Skeletal muscle cell (primary cell): Measurements from ENCODE around the gene TUBA1C.
"Not testable (repeated sequence)": the region's sequence is repeated elsewhere in the genome, so short reads cannot be mapped to it uniquely, and the experiment has no call there.

Experiments used
- DNase-seq: peaks from one replicate; pipeline ENCODE4 v3.0.0-alpha.2; 2010; ENCODE audit warnings: low read depth
- H3K4me3 ChIP-seq: 2 replicates; pipeline ENCODE4 v1.5.1; 2011; ENCODE audit warnings: low read depth, mild to moderate bottlenecking, control low read depth, low read length, moderate library complexity

Gene TUBA1C

DNA sequence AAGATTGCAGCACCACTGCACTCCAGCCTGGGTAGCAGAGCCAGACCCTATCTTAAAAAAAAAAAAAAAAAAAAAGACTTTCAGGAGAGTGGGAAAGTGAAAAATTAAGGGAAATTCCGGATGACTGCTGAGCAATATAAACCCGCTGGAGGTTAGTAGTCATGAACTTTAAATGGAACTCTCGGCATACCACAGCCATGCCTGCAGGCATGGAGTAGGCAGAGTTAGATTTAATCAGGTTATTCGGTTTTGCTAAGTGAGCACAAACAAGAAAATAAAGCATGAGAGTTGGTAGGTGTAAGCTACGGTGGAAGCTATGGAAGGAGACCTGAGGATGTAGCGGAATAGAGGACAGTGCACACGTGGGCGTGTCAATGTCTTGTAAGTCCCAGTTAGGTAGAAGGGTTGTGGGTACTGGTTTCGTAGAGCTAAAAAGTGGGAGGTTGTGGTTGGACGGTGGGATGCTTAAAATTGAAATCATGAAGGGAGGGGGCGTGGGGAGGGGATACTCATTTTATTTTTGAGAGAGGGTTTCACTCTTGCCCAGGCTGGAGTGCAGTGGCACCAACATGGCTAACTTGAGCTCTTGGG is 11.8 kb upstream of the TUBA1C start:
- H3K4me3 ChIP-seq = no peak overlapping the region
- no peak for DNase-seq

DNA sequence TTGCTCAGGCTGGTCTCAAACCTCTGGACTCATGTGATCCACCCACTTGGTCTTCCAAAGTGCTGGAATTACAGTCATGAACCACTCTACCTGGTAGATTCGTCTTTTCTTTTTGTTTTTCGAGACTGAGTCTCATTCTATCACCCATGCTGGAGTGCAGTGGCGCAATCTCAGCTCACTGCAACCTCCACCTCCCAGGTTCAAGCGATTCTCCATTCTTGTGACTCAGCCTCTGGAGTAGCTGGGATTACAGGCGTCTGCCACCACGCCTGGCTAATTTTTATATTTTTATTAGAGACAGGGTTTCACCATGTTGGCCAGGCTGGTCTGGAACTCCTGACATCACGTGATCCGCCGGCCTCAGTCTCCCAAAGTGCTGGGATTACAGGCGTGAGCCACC is 9.4 kb upstream of the TUBA1C start:
- not testable (repeated sequence) for DNase-seq, H3K4me3 ChIP-seq

DNA sequence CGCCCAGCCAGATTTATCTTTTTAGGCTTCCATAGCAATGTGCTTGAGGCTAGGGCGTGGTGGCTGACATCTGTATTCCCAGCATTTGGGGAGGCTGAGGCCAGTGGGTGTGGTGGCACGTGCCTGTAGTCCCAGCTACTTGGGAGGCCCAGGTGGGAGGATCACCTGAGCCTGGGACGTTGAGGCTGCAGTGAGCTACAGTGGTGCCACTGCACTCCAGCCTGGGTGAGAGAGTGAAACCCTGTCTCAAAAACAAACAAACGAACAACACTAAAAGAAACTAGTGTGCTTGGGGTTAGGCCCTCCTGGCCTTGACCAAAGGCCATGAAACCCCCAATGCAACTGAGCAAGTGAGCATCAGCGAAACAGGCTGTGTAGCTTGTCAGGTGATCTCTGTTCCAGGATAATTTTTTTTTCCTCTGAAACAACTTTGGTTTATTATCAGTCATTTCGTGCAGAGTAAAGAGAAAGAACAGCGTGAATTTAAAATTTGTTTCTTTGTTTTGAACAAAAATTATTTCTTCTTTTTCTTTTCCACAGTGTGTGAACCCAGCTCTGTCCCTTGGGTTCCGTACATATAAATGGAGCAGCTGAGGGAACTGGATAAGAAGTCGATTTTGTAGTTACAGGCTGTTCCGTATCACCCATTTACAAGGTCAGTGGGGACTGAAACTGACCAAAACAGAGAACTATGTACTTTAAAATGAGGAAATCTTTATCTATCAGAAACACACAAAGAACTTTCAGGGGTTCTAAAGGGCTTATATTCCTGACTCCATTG is 8.8 kb upstream of the TUBA1C start:
- DNase-seq = no peak
- H3K4me3 ChIP-seq = no peak overlapping the region

DNA sequence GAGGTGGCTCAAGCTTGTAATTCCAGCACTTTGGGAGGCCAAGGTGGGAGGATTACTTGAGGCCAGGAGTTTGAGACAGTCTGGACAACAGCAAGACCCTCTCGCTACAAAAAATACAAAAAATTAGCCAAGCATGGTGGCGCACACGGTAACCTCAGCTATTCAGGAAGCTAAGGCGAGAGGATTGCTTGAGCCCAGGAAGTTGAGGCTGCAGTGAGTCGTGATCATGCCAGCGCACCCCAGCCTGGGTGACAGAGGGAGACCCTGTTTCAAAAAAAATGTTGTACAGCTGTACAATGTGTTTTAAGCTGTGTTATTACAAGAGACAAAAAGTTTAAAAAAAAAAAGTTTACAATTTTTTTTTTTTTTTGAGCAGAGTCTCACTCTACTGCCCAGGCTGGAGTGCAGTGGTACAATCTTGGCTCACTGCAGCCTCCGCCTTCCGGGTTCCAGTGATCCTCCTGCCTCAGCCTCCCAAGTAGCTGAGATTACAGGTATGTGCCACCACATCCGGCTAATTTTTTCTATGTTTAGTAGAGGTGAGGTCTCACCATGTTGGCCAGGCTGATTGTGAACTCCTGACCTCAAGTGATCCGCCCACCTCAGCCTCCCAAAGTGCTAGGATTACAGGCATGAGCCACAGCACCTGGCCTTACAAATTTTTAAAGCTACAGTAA is 7.2 kb upstream of the TUBA1C start:
- not testable (repeated sequence) for H3K4me3 ChIP-seq, DNase-seq

DNA sequence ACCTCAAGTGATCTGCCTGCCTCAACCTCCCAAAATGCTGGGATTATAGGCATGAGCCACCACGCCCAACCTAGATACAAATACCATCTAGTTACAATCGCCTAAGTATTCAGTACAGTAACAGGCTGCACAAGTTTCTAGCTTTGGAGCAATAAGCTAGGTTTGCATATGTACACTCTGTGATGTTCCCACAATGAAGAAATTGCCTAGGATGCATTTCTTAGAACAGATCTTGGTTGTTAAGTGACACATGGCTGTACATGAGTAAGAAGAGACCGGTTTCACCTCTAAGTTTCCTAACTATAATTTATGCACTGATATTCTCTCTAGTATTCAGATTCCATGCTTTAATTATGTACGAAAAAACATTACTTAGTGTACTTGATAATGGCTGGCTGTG is 5.4 kb upstream of the TUBA1C start:
- H3K4me3 ChIP-seq = no peak overlapping the region
- DNase-seq = no peak

DNA sequence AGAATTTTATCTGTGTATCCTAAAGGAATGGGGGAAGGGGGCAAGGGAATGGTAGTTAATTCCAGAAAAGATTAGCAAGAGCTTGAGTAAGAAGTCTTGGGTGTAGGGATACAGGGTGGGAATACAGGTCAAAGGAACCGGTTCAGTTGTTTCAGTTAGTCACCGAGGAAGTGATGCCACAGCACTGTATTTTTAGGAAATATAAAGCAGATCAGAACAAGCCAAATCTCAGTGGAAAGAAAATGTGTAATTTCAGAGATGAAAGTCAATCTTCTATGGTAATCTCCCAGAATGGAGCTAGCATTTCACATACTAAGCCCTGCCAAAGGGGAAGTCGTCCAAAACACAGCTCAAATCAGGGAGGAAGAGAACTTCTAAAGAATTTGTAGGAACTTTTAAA is 4.7 kb upstream of the TUBA1C start:
- no peak overlapping the region for H3K4me3 ChIP-seq
- DNase-seq = peak; percentile 51

DNA sequence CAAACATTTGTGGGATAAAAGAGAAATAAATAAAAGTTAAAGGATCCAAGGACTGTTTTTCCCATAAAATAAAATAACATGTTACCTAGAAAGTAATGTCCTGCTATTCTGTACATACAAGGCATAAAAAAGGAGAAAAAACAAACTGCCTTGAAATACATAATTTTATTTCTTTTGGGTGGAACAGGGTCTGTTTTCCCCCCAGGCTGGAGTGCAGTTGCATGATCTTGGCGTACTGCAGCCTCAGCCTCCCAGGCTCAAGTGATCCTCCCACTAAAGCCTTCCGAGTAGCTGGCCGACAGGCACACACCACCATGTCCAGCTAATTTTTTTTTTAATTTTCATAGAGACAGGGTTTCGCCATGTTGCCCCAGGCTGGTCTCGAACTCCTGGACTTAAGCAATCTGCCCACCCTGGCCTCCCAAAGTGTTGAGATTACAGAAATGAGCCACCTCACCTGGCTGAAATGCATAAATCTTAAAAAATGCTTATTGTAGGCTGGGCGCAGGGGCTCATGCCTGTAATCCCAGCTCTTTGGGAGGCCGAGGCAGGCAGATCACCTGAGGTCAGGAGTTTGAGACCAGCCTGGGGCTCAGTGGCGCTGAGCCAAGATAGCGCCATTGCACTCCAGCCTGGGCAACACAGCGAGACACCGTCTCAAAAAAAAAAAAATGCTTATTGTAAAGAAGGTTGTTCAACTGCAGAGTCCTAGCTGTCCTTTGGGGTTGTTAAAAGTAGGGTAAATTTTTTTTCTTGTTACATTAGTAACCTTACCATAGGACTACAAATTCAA is 4.1 kb upstream of the TUBA1C start:
- DNase-seq = no peak
- H3K4me3 ChIP-seq = no peak overlapping the region

DNA sequence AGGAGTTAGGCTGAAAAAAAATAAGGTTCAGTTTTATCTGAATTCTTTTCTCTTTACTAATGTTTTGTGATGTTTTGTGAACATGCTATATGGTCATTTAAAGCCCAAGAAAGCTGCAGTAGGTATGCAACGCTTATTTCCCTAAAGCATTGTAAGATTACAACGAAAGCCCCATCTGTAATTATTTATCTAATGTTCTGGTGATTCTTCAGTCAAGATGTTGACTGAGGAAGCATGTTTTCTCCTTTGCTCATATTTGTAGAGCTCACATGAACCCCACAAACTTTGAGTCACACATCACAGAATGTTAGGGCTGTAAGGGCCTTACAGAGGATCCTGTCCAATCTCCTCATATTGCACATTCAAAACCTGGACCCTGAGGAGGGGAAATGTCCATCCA is 3.2 kb upstream of the TUBA1C start:
- no peak for DNase-seq
- H3K4me3 ChIP-seq = no peak overlapping the region

DNA sequence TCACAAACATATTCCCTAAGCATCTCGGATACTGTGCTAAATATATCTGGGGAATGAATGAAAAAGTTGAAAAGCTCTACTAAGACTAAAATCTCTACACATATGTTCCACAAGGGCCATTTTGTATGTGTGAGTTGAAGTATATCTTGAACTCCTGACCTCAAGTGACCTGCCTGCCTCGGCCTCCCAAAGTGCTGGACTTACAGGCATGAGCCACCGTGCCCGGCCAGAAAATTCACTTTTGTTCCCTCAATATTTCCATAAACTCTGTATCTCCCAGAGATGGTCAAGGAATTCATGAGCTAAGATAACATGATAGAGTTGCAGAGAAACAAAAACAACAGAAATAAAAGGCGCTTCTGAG is 1.5 kb upstream of the TUBA1C start:
- no peak for DNase-seq
- H3K4me3 ChIP-seq = no peak overlapping the region

DNA sequence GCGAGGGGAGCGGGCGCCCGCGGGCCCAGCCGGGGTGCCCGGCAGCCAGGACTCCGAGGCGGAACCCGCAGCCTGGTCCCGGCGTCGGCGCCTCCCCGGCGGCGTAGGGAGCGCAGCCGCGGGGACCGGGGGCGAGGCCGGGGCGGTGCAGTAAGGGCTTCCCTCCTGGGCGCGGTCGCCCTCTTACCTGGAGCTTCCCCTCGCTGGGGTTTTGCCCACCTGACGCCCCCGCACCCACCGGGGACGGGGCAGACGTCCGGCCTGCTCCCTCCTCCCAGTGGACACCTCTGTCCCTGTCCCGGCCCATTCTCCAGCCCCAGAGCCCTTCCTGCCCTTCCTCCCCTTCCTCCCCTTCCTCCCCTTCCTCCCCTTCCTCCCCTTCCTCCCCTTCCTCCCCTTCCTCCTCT is 413 bp upstream of the TUBA1C start:
- H3K4me3 ChIP-seq = peak overlapping the region; percentile 90
- DNase-seq = no peak

DNA sequence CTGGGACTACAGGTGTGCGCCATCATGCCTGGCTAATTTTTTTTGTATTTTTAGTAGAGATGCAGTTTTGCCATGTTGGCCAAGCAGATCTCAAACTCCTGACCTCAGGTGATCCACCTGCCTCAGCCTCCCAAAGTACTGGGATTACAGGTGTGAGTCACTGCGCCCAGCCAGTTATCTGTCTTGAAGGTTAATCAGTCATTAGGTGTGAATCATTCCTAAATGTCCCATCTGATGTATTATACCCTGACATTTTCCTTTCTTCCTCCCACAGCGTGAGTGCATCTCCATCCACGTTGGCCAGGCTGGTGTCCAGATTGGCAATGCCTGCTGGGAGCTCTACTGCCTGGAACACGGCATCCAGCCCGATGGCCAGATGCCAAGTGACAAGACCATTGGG is 4.3 kb downstream of the TUBA1C start:
- DNase-seq = not testable (repeated sequence)

DNA sequence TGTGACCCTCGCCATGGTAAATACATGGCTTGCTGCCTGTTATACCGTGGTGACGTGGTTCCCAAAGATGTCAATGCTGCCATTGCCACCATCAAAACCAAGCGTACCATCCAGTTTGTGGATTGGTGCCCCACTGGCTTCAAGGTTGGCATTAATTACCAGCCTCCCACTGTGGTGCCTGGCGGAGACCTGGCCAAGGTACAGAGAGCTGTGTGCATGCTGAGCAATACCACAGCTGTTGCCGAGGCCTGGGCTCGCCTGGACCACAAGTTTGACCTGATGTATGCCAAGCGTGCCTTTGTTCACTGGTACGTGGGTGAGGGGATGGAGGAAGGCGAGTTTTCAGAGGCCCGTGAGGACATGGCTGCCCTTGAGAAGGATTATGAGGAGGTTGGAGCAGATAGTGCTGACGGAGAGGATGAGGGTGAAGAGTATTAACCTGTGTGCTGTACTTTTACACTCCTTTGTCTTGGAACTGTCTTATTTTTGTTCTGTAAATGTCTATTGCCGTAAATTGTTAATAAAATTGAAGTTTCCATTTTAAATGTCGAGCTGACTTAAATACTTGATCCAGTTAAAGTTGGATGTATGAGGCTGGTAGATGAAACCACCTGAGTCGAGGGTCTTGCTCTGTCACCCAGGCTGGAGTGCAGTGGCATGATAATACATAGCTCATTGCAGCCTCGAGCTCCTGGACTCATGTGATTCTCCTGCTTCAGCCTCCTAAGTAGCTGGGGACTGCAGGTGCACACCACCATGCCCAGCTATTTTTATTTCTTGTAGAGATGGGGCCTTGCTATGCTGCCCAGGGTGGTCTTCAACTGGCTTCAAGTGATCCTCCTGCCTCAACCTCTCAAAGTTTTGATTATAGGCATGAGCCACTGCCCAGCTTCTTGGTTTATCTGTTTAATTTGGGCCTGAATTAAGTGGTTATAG is 8.2 kb downstream of the TUBA1C start:
- H3K4me3 ChIP-seq = no peak overlapping the region
- DNase-seq = no peak

More for the DNA sequence above, 4.3 kb downstream of the TUBA1C start:
- peak overlapping the region; percentile 26 for H3K4me3 ChIP-seq

DNA sequence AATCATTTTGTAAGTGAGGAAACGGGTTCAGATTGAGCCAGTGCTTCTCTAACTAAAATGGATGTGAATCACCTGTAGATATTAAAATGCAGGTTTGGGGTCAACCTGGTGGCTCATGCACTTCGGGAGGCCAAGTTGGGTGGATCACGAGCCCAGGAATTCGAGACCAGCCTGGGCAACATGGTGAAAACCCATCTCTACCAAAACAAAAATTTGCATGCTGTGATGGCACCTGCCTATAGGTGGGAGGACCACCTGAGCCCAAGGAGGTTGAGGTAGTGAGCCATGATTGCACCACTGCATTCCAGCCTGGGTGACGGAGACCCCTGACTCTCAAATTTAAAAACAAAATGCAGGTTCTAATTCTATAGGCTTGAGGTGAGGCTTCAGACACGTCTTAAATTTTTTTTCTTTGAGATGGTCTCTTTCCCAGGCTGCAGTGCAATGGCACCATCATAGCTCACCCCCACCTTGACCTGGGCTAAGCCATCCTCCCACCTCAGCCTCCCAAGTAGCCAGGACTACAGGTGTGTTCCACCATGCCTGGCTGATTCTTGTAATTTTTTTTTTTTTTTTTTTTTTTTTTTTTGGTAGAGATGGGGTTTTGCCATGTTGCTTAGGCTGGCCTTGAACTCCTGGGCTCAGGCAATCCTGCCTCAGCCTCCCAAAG is 9.0 kb downstream of the TUBA1C start:
- DNase-seq = no peak
- no peak overlapping the region for H3K4me3 ChIP-seq

DNA sequence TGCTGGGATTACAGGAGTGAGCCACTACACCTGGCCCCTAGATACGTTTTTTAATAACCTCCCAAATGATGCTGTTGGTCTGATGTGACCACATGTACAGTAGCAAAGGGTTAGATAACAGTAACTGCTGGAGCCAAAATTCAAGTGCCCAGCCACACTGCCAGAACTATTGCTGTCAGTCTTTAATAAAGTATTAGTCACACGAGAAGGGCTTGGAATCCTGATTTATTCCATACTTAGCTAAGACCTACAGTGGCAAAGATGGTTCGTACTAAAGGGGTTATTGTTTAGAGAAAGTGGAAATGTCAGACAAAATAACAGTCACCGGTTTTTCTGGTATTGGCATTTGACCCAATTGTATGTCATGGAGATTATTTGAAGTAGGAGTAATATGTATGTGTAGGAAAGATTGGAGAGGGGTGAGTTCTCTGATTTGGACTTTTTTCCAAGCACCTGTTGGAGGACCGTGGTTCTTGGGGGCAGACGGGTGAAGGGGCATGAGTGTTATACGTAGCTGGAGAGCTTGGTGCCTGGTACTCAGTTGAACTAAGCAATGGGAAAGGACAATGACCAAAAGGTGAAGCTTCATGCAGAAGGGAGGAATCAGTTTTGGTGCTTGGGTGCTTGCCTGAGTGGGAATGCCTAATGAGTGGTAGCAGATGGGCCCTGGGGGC is 9.7 kb downstream of the TUBA1C start:
- H3K4me3 ChIP-seq = no peak overlapping the region
- no peak for DNase-seq

DNA sequence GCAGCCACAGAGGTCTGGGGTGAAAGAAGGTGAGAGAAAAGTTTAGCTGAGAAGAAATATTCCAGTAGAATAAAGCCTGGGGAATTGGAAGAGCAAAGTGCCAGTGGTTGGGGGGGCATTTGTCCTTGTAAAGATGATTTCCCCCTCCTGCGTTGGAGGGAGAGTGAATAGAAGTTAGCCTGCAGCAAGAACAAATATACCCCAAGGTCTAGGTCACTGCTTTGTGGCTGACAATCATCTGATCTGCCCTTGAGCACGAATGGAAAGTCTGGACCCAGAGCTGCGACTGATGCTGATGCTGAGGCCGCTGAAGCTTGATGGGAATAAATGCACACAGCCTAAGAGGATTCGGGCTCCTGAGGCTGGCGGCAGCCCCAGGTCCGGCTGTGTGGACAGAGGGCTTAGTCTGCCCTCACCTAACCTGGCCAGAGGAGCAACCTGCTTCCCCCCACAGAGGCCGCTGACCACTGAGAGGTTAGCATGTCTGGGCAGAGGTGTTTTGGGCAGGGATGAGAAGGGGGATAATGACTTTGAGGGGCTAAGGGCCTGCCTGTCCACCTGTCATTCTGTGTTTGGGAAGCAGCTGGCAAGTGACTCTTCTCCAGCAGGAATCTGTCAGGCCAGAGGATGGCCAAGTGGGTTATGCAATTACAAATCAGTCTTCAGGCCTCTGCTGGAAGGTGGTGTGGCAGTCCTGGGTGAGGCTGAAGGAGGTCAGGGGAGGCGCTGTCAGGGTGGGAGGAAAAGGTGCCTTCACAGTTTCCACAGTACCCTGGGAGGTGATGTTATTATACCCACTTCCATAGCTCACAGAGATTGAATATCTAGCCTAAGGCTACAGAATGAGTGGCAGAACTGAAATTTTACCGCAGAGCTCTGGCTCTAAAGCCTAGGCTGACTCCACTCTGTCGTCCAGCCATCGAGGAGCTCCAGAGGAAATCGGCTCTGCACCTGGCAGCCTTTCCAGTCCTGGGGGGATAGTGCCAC is 11.7 kb downstream of the TUBA1C start:
- no peak overlapping the region for H3K4me3 ChIP-seq
- DNase-seq = no peak

DNA sequence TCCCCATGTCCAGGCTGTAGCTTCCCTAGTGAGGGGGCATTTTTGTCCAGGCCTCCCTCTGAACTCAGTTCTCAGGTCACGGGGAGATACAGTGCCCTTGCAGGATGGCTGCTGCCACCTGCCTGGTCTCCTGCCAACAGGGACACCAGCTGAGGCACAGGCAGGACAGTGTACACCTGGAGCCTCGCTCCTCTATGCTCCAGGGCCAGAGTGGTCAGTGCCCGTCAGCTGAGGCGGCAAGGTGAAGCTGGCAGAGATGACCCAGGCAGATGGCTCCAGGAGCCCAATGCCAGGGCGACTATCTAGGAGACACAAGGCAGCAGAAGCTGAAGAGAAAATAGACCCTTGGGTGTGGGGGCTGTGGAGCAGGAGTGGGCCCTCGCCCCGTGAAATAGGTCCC is 12.6 kb downstream of the TUBA1C start:
- DNase-seq = no peak
- no peak overlapping the region for H3K4me3 ChIP-seq

DNA sequence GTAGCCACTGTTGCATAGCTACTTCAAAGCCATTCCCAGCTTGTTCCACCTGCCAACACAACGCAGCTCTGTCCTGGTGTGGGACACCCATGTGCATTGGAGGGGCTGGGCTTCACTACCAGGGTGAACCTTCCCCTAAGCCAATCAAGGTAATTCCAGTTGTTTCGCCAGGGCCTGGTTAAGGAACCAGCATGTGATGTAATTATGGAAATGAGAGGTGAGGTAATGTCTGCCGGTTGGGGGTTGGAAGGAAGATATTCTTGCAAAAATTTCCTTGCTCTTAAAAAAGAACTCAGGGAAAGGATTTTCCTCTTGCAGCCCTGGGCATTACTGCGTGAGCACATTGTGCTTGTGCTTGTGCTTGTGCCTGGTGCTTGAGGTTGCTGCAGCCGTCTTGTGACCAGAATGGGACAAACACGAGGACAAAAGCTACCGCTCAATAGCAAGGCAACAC is 14.9 kb downstream of the TUBA1C start:
- no peak overlapping the region for H3K4me3 ChIP-seq
- no peak for DNase-seq
